HG02610 (cell line): Measurements from ENCODE around the gene DOCK1.

ENCODE experiments used
- ATAC-seq: cut with Tn5 transposase; IDR thresholded peaks from one replicate; pipeline ENCODE4 v1.9.1; 2021; ENCODE audit warnings: mild to moderate bottlenecking, moderate library complexity; ENCODE audit not compliant: unreplicated experiment

The DOCK1 gene

GRCh38 chr10:127157506-127158200 is 252.4 kb downstream of the DOCK1 start:
- no peak for ATAC-seq

GRCh38 chr10:127158662-127159061 is 253.4 kb downstream of the DOCK1 start:
- no peak for ATAC-seq

- ATAC-seq: no peak
Measured at GRCh38 chr10:127159648-127160245, 254.5 kb downstream of the DOCK1 start.

- no peak for ATAC-seq
Measured at GRCh38 chr10:127161482-127161881, 256.3 kb downstream of the DOCK1 start.

- ATAC-seq: no peak
Measured at GRCh38 chr10:127162841-127163240, 257.6 kb downstream of the DOCK1 start.

- no peak for ATAC-seq
Measured at GRCh38 chr10:127168261-127168660, 263.0 kb downstream of the DOCK1 start.

- no peak for ATAC-seq
Measured at GRCh38 chr10:127174866-127175265, 269.6 kb downstream of the DOCK1 start.

GRCh38 chr10:127175357-127176110 is 270.3 kb downstream of the DOCK1 start:
- no peak for ATAC-seq

- no peak for ATAC-seq
Measured at GRCh38 chr10:127176649-127177048, 271.4 kb downstream of the DOCK1 start.

GRCh38 chr10:127179612-127180250 is 274.5 kb downstream of the DOCK1 start:
- ATAC-seq: no peak

- no peak for ATAC-seq
Measured at GRCh38 chr10:127182161-127182560, 276.9 kb downstream of the DOCK1 start.

GRCh38 chr10:127184582-127184981 is 279.4 kb downstream of the DOCK1 start:
- ATAC-seq: no peak

- no peak for ATAC-seq
Measured at GRCh38 chr10:127186813-127187212, 281.6 kb downstream of the DOCK1 start.

- no peak for ATAC-seq
Measured at GRCh38 chr10:127189226-127189625, 284.0 kb downstream of the DOCK1 start.

GRCh38 chr10:127190427-127190826 is 285.2 kb downstream of the DOCK1 start:
- ATAC-seq: no peak

GRCh38 chr10:127193125-127193524 is 287.9 kb downstream of the DOCK1 start:
- no peak for ATAC-seq

- no peak for ATAC-seq
Measured at GRCh38 chr10:127194111-127194510, 288.9 kb downstream of the DOCK1 start.

- ATAC-seq: no peak
Measured at GRCh38 chr10:127194599-127194998, 289.4 kb downstream of the DOCK1 start.

- ATAC-seq: no peak
Measured at GRCh38 chr10:127195041-127195506, 289.8 kb downstream of the DOCK1 start.

- no peak for ATAC-seq
Measured at GRCh38 chr10:127195571-127196281, 290.5 kb downstream of the DOCK1 start.
